GM19025 (cell line): Measurements from ENCODE around the gene PDE7B.

Experiments used
- ATAC-seq: cut with Tn5 transposase; IDR thresholded peaks from one replicate; pipeline ENCODE4 v1.9.1; 2021; ENCODE audit warnings: mild to moderate bottlenecking, low read depth, moderate library complexity; ENCODE audit not compliant: unreplicated experiment

The PDE7B gene

GRCh38 chr6:135851442-135852271 lies at the start of gene PDE7B:
TSS of gene PDE7B (plus strand) at chr6:135851701.
- ATAC-seq = peak; percentile 68

GRCh38 chr6:135801755-135802465 lies 49.6 kb upstream of the PDE7B start:
- no peak for ATAC-seq

- no peak for ATAC-seq
Observed at GRCh38 chr6:135810486-135810885, 41.0 kb upstream of the PDE7B start.

GRCh38 chr6:135811170-135811569 lies 40.3 kb upstream of the PDE7B start:
- ATAC-seq = no peak

GRCh38 chr6:135811644-135812526 lies 39.6 kb upstream of the PDE7B start:
- no peak for ATAC-seq

GRCh38 chr6:135813401-135813800 lies 38.1 kb upstream of the PDE7B start:
- ATAC-seq = no peak

- no peak for ATAC-seq
Observed at GRCh38 chr6:135814043-135814442, 37.5 kb upstream of the PDE7B start.

GRCh38 chr6:135815216-135815615 lies 36.3 kb upstream of the PDE7B start:
- ATAC-seq = no peak

- no peak for ATAC-seq
Observed at GRCh38 chr6:135817035-135817434, 34.5 kb upstream of the PDE7B start.

GRCh38 chr6:135819665-135820064 lies 31.8 kb upstream of the PDE7B start:
- ATAC-seq = no peak

- no peak for ATAC-seq
Observed at GRCh38 chr6:135820340-135820739, 31.2 kb upstream of the PDE7B start.

- no peak for ATAC-seq
Observed at GRCh38 chr6:135823851-135824250, 27.6 kb upstream of the PDE7B start.

- no peak for ATAC-seq
Observed at GRCh38 chr6:135826236-135826804, 25.2 kb upstream of the PDE7B start.

GRCh38 chr6:135828021-135828420 lies 23.5 kb upstream of the PDE7B start:
- ATAC-seq = no peak

GRCh38 chr6:135830452-135830881 lies 21.0 kb upstream of the PDE7B start:
- no peak for ATAC-seq

GRCh38 chr6:135831016-135831415 lies 20.5 kb upstream of the PDE7B start:
- no peak for ATAC-seq

- ATAC-seq = no peak
Observed at GRCh38 chr6:135832166-135832565, 19.3 kb upstream of the PDE7B start.

- no peak for ATAC-seq
Observed at GRCh38 chr6:135833771-135834170, 17.7 kb upstream of the PDE7B start.

- ATAC-seq = no peak
Observed at GRCh38 chr6:135837735-135838449, 13.6 kb upstream of the PDE7B start.

- ATAC-seq = no peak
Observed at GRCh38 chr6:135839121-135839520, 12.4 kb upstream of the PDE7B start.
